DND-41 (cell line): ENCODE data around the gene FNBP1.
A peak's percentile ranks its signal among the peaks of the same experiment; 100 is the strongest.

Experiments used
- ATAC-seq: fragments of 200-7000 bp; cut with Tn5 transposase; 3 replicates; pipeline ENCODE4 v1.9.1; 2021; ENCODE audit warnings: low read depth; ENCODE audit not compliant: insufficient read depth
- DNase-seq: peaks from one replicate; pipeline ENCODE4 v3.0.0-alpha.2; 2020
- H2AFZ ChIP-seq: 2 replicates; pipeline ENCODE4 v1.6.0; 2012; ENCODE audit warnings: low read depth, low read length
- H3K27ac ChIP-seq: 2 replicates; pipeline ENCODE4 v1.5.1; 2012; ENCODE audit warnings: low read length, inconsistent platforms
- H3K27me3 ChIP-seq: fragments of 200-600 bp; sonication (generic); 2 replicates; pipeline ENCODE4 v1.6.0; 2012; ENCODE audit warnings: low read length, mild to moderate bottlenecking, inconsistent platforms; ENCODE audit not compliant: insufficient read depth, poor library complexity
- H3K36me3 ChIP-seq: 2 replicates; pipeline ENCODE4 v1.5.1; 2012; ENCODE audit warnings: low read length, inconsistent platforms; ENCODE audit not compliant: insufficient read depth
- H3K4me1 ChIP-seq: 2 replicates; pipeline ENCODE4 v1.5.1; 2012; ENCODE audit warnings: mild to moderate bottlenecking, low read length; ENCODE audit not compliant: insufficient read depth
- H3K4me2 ChIP-seq: 2 replicates; pipeline ENCODE4 v1.6.0; 2012; ENCODE audit warnings: mild to moderate bottlenecking, moderate library complexity, low read length, inconsistent platforms; ENCODE audit not compliant: insufficient read depth
- H3K4me3 ChIP-seq, 2 experiments: fragments of 200-600 bp in 1 of 2; shearing (Covaris generic) in 1 of 2; 2 replicates each; pipeline ENCODE4 v1.5.1; 2012 to 2016; ENCODE audit warnings: inconsistent platforms in 2 of 2, low read length in 2 of 2, mild to moderate bottlenecking in 2 of 2, low read depth in 1 of 2, moderate library complexity in 1 of 2
- H3K79me2 ChIP-seq: 2 replicates; pipeline ENCODE4 v1.6.0; 2012; ENCODE audit warnings: low read length, inconsistent platforms; ENCODE audit not compliant: insufficient read depth
- H3K9ac ChIP-seq: 2 replicates; pipeline ENCODE4 v1.6.0; 2012; ENCODE audit warnings: low read depth, mild to moderate bottlenecking, inconsistent platforms, low read length, moderate library complexity
- H3K9me3 ChIP-seq: 2 replicates; pipeline ENCODE4 v1.5.1; 2012; ENCODE audit warnings: low read length, moderate library complexity, mild to moderate bottlenecking, inconsistent platforms; ENCODE audit not compliant: insufficient read depth, severe bottlenecking
- H4K20me1 ChIP-seq: 2 replicates; pipeline ENCODE4 v1.6.0; 2012; ENCODE audit warnings: low read length; ENCODE audit not compliant: insufficient read depth
- CTCF ChIP-seq: IDR thresholded peaks from 2 replicates; pipeline ENCODE4 v1.5.1; 2012; ENCODE audit warnings: borderline replicate concordance, low read length, moderate library complexity, mild to moderate bottlenecking; ENCODE audit not compliant: poor library complexity, severe bottlenecking; ENCODE audit errors: extremely low read depth
- EZH2 ChIP-seq: IDR thresholded peaks from 3 replicates; pipeline ENCODE4 v1.6.1; 2012; ENCODE audit warnings: borderline replicate concordance, low read depth, mild to moderate bottlenecking, moderate library complexity, low read length, inconsistent platforms; ENCODE audit not compliant: severe bottlenecking

The FNBP1 gene

GRCh38 chr9:130062750-130063149 lies 19.8 kb upstream of the FNBP1 start:
- DNase-seq (no peak), ATAC-seq (no peak)
- Histone ChIP-seq H3K9me3 (no peaks in the 10 kb centered on the region), H3K4me1 (peaks cover 4% of the 10 kb centered on the region), H2AFZ (no peak overlapping the region), H3K27ac (no peak overlapping the region), H3K9ac (no peak overlapping the region), H3K27me3 (no peaks in the 10 kb centered on the region), H3K4me2 (no peak overlapping the region), H3K4me3 (no peak overlapping the region), H4K20me1 (peaks cover 7% of the 10 kb centered on the region; the same call in 1 of the 2 replicates), H3K79me2 (peaks cover 92% of the 10 kb centered on the region), H3K36me3 (peaks cover 15% of the 10 kb centered on the region)
- no peak for TF ChIP-seq CTCF
- TF ChIP-seq EZH2 = no peak

GRCh38 chr9:130060296-130060695 lies 17.3 kb upstream of the FNBP1 start:
- Histone ChIP-seq H2AFZ (no peak overlapping the region), H3K9ac (no peak overlapping the region), H3K27ac (no peak overlapping the region), H3K27me3 (no peaks in the 10 kb centered on the region), H3K9me3 (no peaks in the 10 kb centered on the region), H3K36me3 (peaks cover 15% of the 10 kb centered on the region), H3K4me3 (no peak overlapping the region), H4K20me1 (peaks cover 6% of the 10 kb centered on the region; the same call in 1 of the 2 replicates), H3K4me2 (no peak overlapping the region), H3K79me2 (peaks cover 95% of the 10 kb centered on the region), H3K4me1 (peaks cover 6% of the 10 kb centered on the region)
- no peak for ATAC-seq
- TF ChIP-seq CTCF = no peak
- no peak for TF ChIP-seq EZH2
- DNase-seq = no peak

- Histone ChIP-seq H3K9ac (no peak overlapping the region), H3K4me3 (no peak overlapping the region), H2AFZ (no peak overlapping the region), H3K9me3 (no peaks in the 10 kb centered on the region), H3K27me3 (no peaks in the 10 kb centered on the region), H3K79me2 (peaks cover 97% of the 10 kb centered on the region), H3K4me2 (no peak overlapping the region), H4K20me1 (peaks cover 6% of the 10 kb centered on the region; the same call in 1 of the 2 replicates), H3K36me3 (peaks cover 9% of the 10 kb centered on the region), H3K27ac (no peak overlapping the region), H3K4me1 (peaks cover 16% of the 10 kb centered on the region)
- no peak for TF ChIP-seq CTCF
- TF ChIP-seq EZH2 = no peak
- ATAC-seq (no peak), DNase-seq (no peak)
Measured at GRCh38 chr9:130058887-130059286, 15.9 kb upstream of the FNBP1 start.

GRCh38 chr9:130058154-130058553 lies 15.2 kb upstream of the FNBP1 start:
- H3K4me3 ChIP-seq = no peak overlapping the region
- H3K9ac ChIP-seq = no peak overlapping the region
- no peaks in the 10 kb centered on the region for H3K27me3 ChIP-seq
- no peak overlapping the region for H3K27ac ChIP-seq
- DNase-seq (no peak), ATAC-seq (no peak)
- peaks cover 9% of the 10 kb centered on the region for H3K36me3 ChIP-seq
- no peaks in the 10 kb centered on the region for H3K9me3 ChIP-seq
- H3K4me1 ChIP-seq = peaks cover 16% of the 10 kb centered on the region
- peaks cover 6% of the 10 kb centered on the region; the same call in 1 of the 2 replicates for H4K20me1 ChIP-seq
- H3K4me2 ChIP-seq = no peak overlapping the region
- H2AFZ ChIP-seq = no peak overlapping the region
- H3K79me2 ChIP-seq = peaks cover 97% of the 10 kb centered on the region
- TF ChIP-seq CTCF (peak; percentile 38), EZH2 (no peak)
